Measurements from ENCODE around the gene ARID1A. TPM values are rescaled to one million over a fixed set of nuclear protein-coding genes. Genes with fewer than 3 reads are reported as not detected.

Gene ARID1A
- total and polyA plus RNA-seq, 9 of the 15 experiments (the other 6 are each of a cell fraction or from before 2014, with no cell fraction given), result 8.3 to 88.3 (median 22.5) TPM

DNA sequence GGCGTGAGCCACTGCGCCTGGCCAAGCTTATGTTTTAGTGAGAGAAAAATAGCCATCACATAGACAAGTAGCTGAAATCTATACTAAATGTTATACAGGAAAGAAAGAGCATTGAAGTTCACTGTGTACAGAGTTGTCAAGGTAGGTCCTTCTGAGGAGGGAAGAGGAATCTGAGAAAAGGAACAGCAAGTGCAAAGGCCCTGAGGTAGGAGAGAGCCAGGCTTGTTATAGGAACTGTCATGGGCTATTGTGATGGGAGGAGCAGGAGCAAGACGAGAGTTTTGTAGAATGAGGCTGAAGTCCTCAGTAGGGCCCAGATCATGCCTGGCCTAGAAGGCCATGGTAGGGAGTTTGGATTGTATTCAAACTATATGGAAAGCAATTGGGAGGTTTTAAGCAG lies 135.2 kb downstream of the ARID1A start:
- POLR2A ChIA-PET, result interaction anchor here (0.6 to 1.2 kb wide), 5 partner anchors 8 to 40 kb away, joined by 3 to 4 read pairs (median 3); no protein-coding TSS in a partner anchor
- no peak overlapping the region for H3K4me3 ChIP-seq
- peaks cover 33 to 38% of the 10 kb centered on the region in 2 experiments for H3K4me1 ChIP-seq (replicated peaks in 1 of 2; ENCODE audit: control insufficient read depth in 2 of 2, insufficient read depth in 2 of 2, low read length in 2 of 2)
- H3K4me2 ChIP-seq (ENCODE audit: insufficient read depth, low read length), result no peak overlapping the region
- FAIRE-seq (no peak), DNase-seq (ENCODE audit: extremely low read depth in 1 of 4, low spot score in 3 of 4) (no peak), ATAC-seq (no peak)
- no peak overlapping the region for H3K27ac ChIP-seq (ENCODE audit: extremely low read depth, low read depth, low read length)
- H3K36me3 ChIP-seq (ENCODE audit: control insufficient read depth, insufficient read depth, low read length), result peaks cover 71% of the 10 kb centered on the region
- BruUV-seq (replicated peaks), result no TSS peak
- intact Hi-C loops (cut with micrococcal nuclease) (no loop called here), in situ Hi-C loops (cut with MboI) (no loop called here)
- CTCF ChIA-PET (ENCODE audit: low intra/inter-chr PET ratio), result no interaction called here
- TF ChIP-seq, protein P1, sequence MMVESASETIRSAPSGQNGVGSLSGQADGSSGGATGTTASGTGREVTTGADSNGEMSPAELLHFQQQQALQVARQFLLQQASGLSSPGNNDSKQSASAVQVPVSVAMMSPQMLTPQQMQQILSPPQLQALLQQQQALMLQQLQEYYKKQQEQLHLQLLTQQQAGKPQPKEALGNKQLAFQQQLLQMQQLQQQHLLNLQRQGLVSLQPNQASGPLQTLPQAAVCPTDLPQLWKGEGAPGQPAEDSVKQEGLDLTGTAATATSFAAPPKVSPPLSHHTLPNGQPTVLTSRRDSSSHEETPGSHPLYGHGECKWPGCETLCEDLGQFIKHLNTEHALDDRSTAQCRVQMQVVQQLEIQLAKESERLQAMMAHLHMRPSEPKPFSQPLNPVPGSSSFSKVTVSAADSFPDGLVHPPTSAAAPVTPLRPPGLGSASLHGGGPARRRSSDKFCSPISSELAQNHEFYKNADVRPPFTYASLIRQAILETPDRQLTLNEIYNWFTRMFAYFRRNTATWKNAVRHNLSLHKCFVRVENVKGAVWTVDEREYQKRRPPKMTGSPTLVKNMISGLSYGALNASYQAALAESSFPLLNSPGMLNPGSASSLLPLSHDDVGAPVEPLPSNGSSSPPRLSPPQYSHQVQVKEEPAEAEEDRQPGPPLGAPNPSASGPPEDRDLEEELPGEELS (CRISPR knock-in tag; IDR thresholded peaks at IDR 0.05; ENCODE audit: borderline replicate concordance), result no peak
- TF ChIP-seq RBM25 (IDR thresholded peaks at IDR 0.05; ENCODE audit: low read depth, low read length, severe bottlenecking) (peak; percentile 58), BCOR (IDR thresholded peaks at IDR 0.05) (0 out of 2 replicates have a peak, but pooled peaks have one; percentile 20), ZNF143 (CRISPR knock-in tag; IDR thresholded peaks at IDR 0.05) (no peak)
- H3K79me2 ChIP-seq (ENCODE audit: control insufficient read depth, insufficient read depth, low read length), result peaks cover 41% of the 10 kb centered on the region
- no peaks in the 10 kb centered on the region for H3K9me3 ChIP-seq (replicated peaks; ENCODE audit: control insufficient read depth, insufficient read depth, low read depth, low read length)
- 94% methylated on average over 3 of the region's 3 CpGs for WGBS (ENCODE audit: insufficient coverage, low coverage, missing lambda C conversion rate)
- no peak overlapping the region for H3K9ac ChIP-seq (ENCODE audit: insufficient read depth in 1 of 2, low read depth in 2 of 2, low read length in 2 of 2)
- peaks cover 10% of the 10 kb centered on the region for H3K9me1 ChIP-seq (ENCODE audit: control insufficient read depth, insufficient read depth, low read length)
- peaks cover 16% of the 10 kb centered on the region; the same call in 1 of the 2 replicates for H4K20me1 ChIP-seq (replicated peaks; ENCODE audit: control insufficient read depth, insufficient read depth, low read length)
- H2AFZ ChIP-seq (ENCODE audit: low read depth, low read length), result no peak overlapping the region
- H3K27me3 ChIP-seq (ENCODE audit: control insufficient read depth in 2 of 2, insufficient read depth in 2 of 2, low read length in 2 of 2), result no peaks in the 10 kb centered on the region

Small RNA genes lying within 50 kb of the gene (small RNA-seq; reads per million reads assigned to genes)
- gene AL627082.1 (not detected), gene RN7SL165P (not detected)

Other genes with a start within 250 kb of the ARID1A start
Only the 7 nearest of the 9 such genes appear.
- gene RPS6KA1, start 166.3 kb upstream of the ARID1A start, total RNA-seq (2014; rRNA removed), result 54.8 and 67.3 TPM in 2 replicates
- 25.7 and 30.1 TPM in 2 replicates for gene RPS6KA1, start 166.3 kb upstream of the ARID1A start, total RNA-seq (2014; rRNA removed; fragmentation: Illumina TruSeq; extraction: Trizol)
- gene RPS6KA1, start 166.3 kb upstream of the ARID1A start, total RNA-seq (2015; rRNA removed; fragmentation: Illumina TruSeq; extraction: Trizol), result 40.5 and 44.4 TPM in 2 replicates
- gene RPS6KA1, start 166.3 kb upstream of the ARID1A start, total RNA-seq (2021), result 61.0 and 62.4 TPM in 2 replicates
- gene RPS6KA1, start 166.3 kb upstream of the ARID1A start, polyA plus RNA-seq (2011; rRNA removed), result 33.0 and 33.1 TPM in 2 replicates
- gene RPS6KA1, start 166.3 kb upstream of the ARID1A start, polyA plus RNA-seq (2014; fragmentation: Illumina TruSeq; extraction: Trizol), result 46.3 and 49.0 TPM in 2 replicates
- gene RPS6KA1, start 166.3 kb upstream of the ARID1A start, polyA plus RNA-seq (2014; fragmentation: Nextera tagmentation; extraction: Ambion mirVana), result 1 to 10 TPM; 2.4 to 2.9 TPM
- 35.5 and 36.9 TPM in 2 replicates for gene RPS6KA1, start 166.3 kb upstream of the ARID1A start, polyA plus RNA-seq (2014; rRNA removed)
- 8.4 and 11.3 TPM in 2 replicates for gene PIGV, start 91.9 kb downstream of the ARID1A start, total RNA-seq (2014; rRNA removed)
- gene PIGV, start 91.9 kb downstream of the ARID1A start, total RNA-seq (2014; rRNA removed; fragmentation: Illumina TruSeq; extraction: Trizol), result 11.0 and 11.1 TPM in 2 replicates
- gene PIGV, start 91.9 kb downstream of the ARID1A start, total RNA-seq (2015; rRNA removed; fragmentation: Illumina TruSeq; extraction: Trizol), result 12.0 and 12.2 TPM in 2 replicates
- 11.2 and 14.7 TPM in 2 replicates for gene PIGV, start 91.9 kb downstream of the ARID1A start, total RNA-seq (2021)
- 21.8 and 25.5 TPM in 2 replicates for gene PIGV, start 91.9 kb downstream of the ARID1A start, polyA plus RNA-seq (2011; rRNA removed)
- 10.8 and 12.7 TPM in 2 replicates for gene PIGV, start 91.9 kb downstream of the ARID1A start, polyA plus RNA-seq (2014; fragmentation: Illumina TruSeq; extraction: Trizol)
- 10 to 100 TPM; 11.3 to 11.7 TPM for gene PIGV, start 91.9 kb downstream of the ARID1A start, polyA plus RNA-seq (2014; fragmentation: Nextera tagmentation; extraction: Ambion mirVana)
- gene PIGV, start 91.9 kb downstream of the ARID1A start, polyA plus RNA-seq (2014; rRNA removed), result 9.3 and 9.4 TPM in 2 replicates
- 8.2 and 12.4 TPM in 2 replicates for gene ZDHHC18, start 130.7 kb downstream of the ARID1A start, total RNA-seq (2014; rRNA removed)
- gene ZDHHC18, start 130.7 kb downstream of the ARID1A start, total RNA-seq (2014; rRNA removed; fragmentation: Illumina TruSeq; extraction: Trizol), result 9.5 and 15.5 TPM in 2 replicates
- gene ZDHHC18, start 130.7 kb downstream of the ARID1A start, total RNA-seq (2015; rRNA removed; fragmentation: Illumina TruSeq; extraction: Trizol), result 13.3 and 15.8 TPM in 2 replicates
- gene ZDHHC18, start 130.7 kb downstream of the ARID1A start, total RNA-seq (2021), result 27.4 and 28.9 TPM in 2 replicates
- gene ZDHHC18, start 130.7 kb downstream of the ARID1A start, polyA plus RNA-seq (2011; rRNA removed), result 31.6 and 51.2 TPM in 2 replicates
- gene ZDHHC18, start 130.7 kb downstream of the ARID1A start, polyA plus RNA-seq (2014; fragmentation: Illumina TruSeq; extraction: Trizol), result 31.0 and 35.6 TPM in 2 replicates
- gene ZDHHC18, start 130.7 kb downstream of the ARID1A start, polyA plus RNA-seq (2014; fragmentation: Nextera tagmentation; extraction: Ambion mirVana), result under 1 TPM; 0.42 to 0.45 TPM
- gene ZDHHC18, start 130.7 kb downstream of the ARID1A start, polyA plus RNA-seq (2014; rRNA removed), result 23.7 and 27.8 TPM in 2 replicates
- gene SFN, start 167.1 kb downstream of the ARID1A start, total RNA-seq (2014; rRNA removed), result 2.2 and 2.7 TPM in 2 replicates
- 0.38 and 0.73 TPM in 2 replicates for gene SFN, start 167.1 kb downstream of the ARID1A start, total RNA-seq (2014; rRNA removed; fragmentation: Illumina TruSeq; extraction: Trizol)
- gene SFN, start 167.1 kb downstream of the ARID1A start, total RNA-seq (2015; rRNA removed; fragmentation: Illumina TruSeq; extraction: Trizol), result 2.0 and 3.0 TPM in 2 replicates
- gene SFN, start 167.1 kb downstream of the ARID1A start, total RNA-seq (2021), result 3.1 and 3.7 TPM in 2 replicates
- 0.86 and 1.7 TPM in 2 replicates for gene SFN, start 167.1 kb downstream of the ARID1A start, polyA plus RNA-seq (2011; rRNA removed)
- gene SFN, start 167.1 kb downstream of the ARID1A start, polyA plus RNA-seq (2014; fragmentation: Illumina TruSeq; extraction: Trizol), result 2.7 and 3.4 TPM in 2 replicates
- gene SFN, start 167.1 kb downstream of the ARID1A start, polyA plus RNA-seq (2014; fragmentation: Nextera tagmentation; extraction: Ambion mirVana), result under 1 TPM; 0.10 to 0.11 TPM
- gene SFN, start 167.1 kb downstream of the ARID1A start, polyA plus RNA-seq (2014; rRNA removed), result 3.8 and 3.9 TPM in 2 replicates
- 16.3 and 26.7 TPM in 2 replicates for gene GPN2, start 194.3 kb downstream of the ARID1A start, total RNA-seq (2014; rRNA removed)
- gene GPN2, start 194.3 kb downstream of the ARID1A start, total RNA-seq (2014; rRNA removed; fragmentation: Illumina TruSeq; extraction: Trizol), result 19.3 and 20.4 TPM in 2 replicates
- 27.0 and 28.0 TPM in 2 replicates for gene GPN2, start 194.3 kb downstream of the ARID1A start, total RNA-seq (2015; rRNA removed; fragmentation: Illumina TruSeq; extraction: Trizol)
- 58.8 and 59.0 TPM in 2 replicates for gene GPN2, start 194.3 kb downstream of the ARID1A start, total RNA-seq (2021)
- gene GPN2, start 194.3 kb downstream of the ARID1A start, polyA plus RNA-seq (2011; rRNA removed), result 45.1 and 64.7 TPM in 2 replicates
- gene GPN2, start 194.3 kb downstream of the ARID1A start, polyA plus RNA-seq (2014; fragmentation: Illumina TruSeq; extraction: Trizol), result 23.2 and 34.0 TPM in 2 replicates
- gene GPN2, start 194.3 kb downstream of the ARID1A start, polyA plus RNA-seq (2014; fragmentation: Nextera tagmentation; extraction: Ambion mirVana), result 10 to 100 TPM in 1 of 2 experiments, 1 to 10 TPM in 1; 9.9 to 11.4 TPM
- 17.4 and 31.8 TPM in 2 replicates for gene GPN2, start 194.3 kb downstream of the ARID1A start, polyA plus RNA-seq (2014; rRNA removed)
- 16.4 and 21.0 TPM in 2 replicates for gene GPATCH3, start 204.5 kb downstream of the ARID1A start, total RNA-seq (2014; rRNA removed)
- 8.6 and 9.9 TPM in 2 replicates for gene GPATCH3, start 204.5 kb downstream of the ARID1A start, total RNA-seq (2014; rRNA removed; fragmentation: Illumina TruSeq; extraction: Trizol)
- gene GPATCH3, start 204.5 kb downstream of the ARID1A start, total RNA-seq (2015; rRNA removed; fragmentation: Illumina TruSeq; extraction: Trizol), result 15.3 and 16.2 TPM in 2 replicates
- 22.5 and 23.0 TPM in 2 replicates for gene GPATCH3, start 204.5 kb downstream of the ARID1A start, total RNA-seq (2021)
- 5.4 and 7.2 TPM in 2 replicates for gene GPATCH3, start 204.5 kb downstream of the ARID1A start, polyA plus RNA-seq (2011; rRNA removed)
- 14.4 and 17.5 TPM in 2 replicates for gene GPATCH3, start 204.5 kb downstream of the ARID1A start, polyA plus RNA-seq (2014; fragmentation: Illumina TruSeq; extraction: Trizol)
- 1 to 10 TPM; 1.6 to 4.9 TPM for gene GPATCH3, start 204.5 kb downstream of the ARID1A start, polyA plus RNA-seq (2014; fragmentation: Nextera tagmentation; extraction: Ambion mirVana)
- 13.3 and 16.1 TPM in 2 replicates for gene GPATCH3, start 204.5 kb downstream of the ARID1A start, polyA plus RNA-seq (2014; rRNA removed)
- not detected in 2 replicates for gene NR0B2, start 218.0 kb downstream of the ARID1A start, total RNA-seq (2014; rRNA removed)
- gene NR0B2, start 218.0 kb downstream of the ARID1A start, total RNA-seq (2014; rRNA removed; fragmentation: Illumina TruSeq; extraction: Trizol), result not detected in 2 replicates
- gene NR0B2, start 218.0 kb downstream of the ARID1A start, total RNA-seq (2015; rRNA removed; fragmentation: Illumina TruSeq; extraction: Trizol), result not detected in 2 replicates
- not detected in 2 replicates for gene NR0B2, start 218.0 kb downstream of the ARID1A start, total RNA-seq (2021)
- not detected in 2 replicates for gene NR0B2, start 218.0 kb downstream of the ARID1A start, polyA plus RNA-seq (2011; rRNA removed)
- not detected in 2 replicates for gene NR0B2, start 218.0 kb downstream of the ARID1A start, polyA plus RNA-seq (2014; fragmentation: Illumina TruSeq; extraction: Trizol)
- gene NR0B2, start 218.0 kb downstream of the ARID1A start, polyA plus RNA-seq (2014; fragmentation: Nextera tagmentation; extraction: Ambion mirVana), result not detected
- not detected in 2 replicates for gene NR0B2, start 218.0 kb downstream of the ARID1A start, polyA plus RNA-seq (2014; rRNA removed)

Data from K562 (cell line).